ENCODE results near the gene IFITM1.

The IFITM1 gene

GRCh38 chr11:304061-304506 lies 9.8 kb upstream of the IFITM1 start:
- H2AFZ ChIP-seq (ENCODE audit: low read depth, low read length), result no peak overlapping the region
- no peak for DNase-seq
- H3K27me3 ChIP-seq (ENCODE audit: insufficient read depth, low read length, poor library complexity), result peaks cover 7% of the 10 kb centered on the region
- H4K20me1 ChIP-seq (ENCODE audit: insufficient read depth, low read length), result no peaks in the 10 kb centered on the region
- peaks cover 2% of the 10 kb centered on the region for H3K79me2 ChIP-seq (ENCODE audit: insufficient read depth, low read length)
- no peak overlapping the region for H3K4me2 ChIP-seq (ENCODE audit: insufficient read depth, low read length)
- H3K36me3 ChIP-seq (ENCODE audit: insufficient read depth, low read length), result no peaks in the 10 kb centered on the region
- ATAC-seq (ENCODE audit: insufficient read depth, low read depth), result no peak
- no peak overlapping the region for H3K9ac ChIP-seq (ENCODE audit: low read depth, low read length)
- no peak for TF ChIP-seq EZH2 (IDR thresholded peaks at IDR 0.05; ENCODE audit: borderline replicate concordance, low read depth, low read length, severe bottlenecking)
- no peak for TF ChIP-seq CTCF (IDR thresholded peaks at IDR 0.05; ENCODE audit: borderline replicate concordance, extremely low read depth, low read length, poor library complexity, severe bottlenecking)
- no peak overlapping the region for H3K4me3 ChIP-seq (ENCODE audit: low read depth in 1 of 2, low read length in 2 of 2)
- peaks cover 14% of the 10 kb centered on the region; the same call in 1 of the 2 replicates for H3K4me1 ChIP-seq (ENCODE audit: insufficient read depth, low read length)
- H3K9me3 ChIP-seq (ENCODE audit: insufficient read depth, low read length, severe bottlenecking), result no peaks in the 10 kb centered on the region
- no peak overlapping the region for H3K27ac ChIP-seq (ENCODE audit: low read length)

- no peak overlapping the region for H3K9ac ChIP-seq (ENCODE audit: low read depth, low read length)
- H3K4me3 ChIP-seq (ENCODE audit: low read depth in 1 of 2, low read length in 2 of 2), result no peak overlapping the region
- H3K36me3 ChIP-seq (ENCODE audit: insufficient read depth, low read length), result no peaks in the 10 kb centered on the region
- no peaks in the 10 kb centered on the region for H3K9me3 ChIP-seq (ENCODE audit: insufficient read depth, low read length, severe bottlenecking)
- peaks cover 3% of the 10 kb centered on the region for H3K27me3 ChIP-seq (ENCODE audit: insufficient read depth, low read length, poor library complexity)
- H3K27ac ChIP-seq (ENCODE audit: low read length), result no peak overlapping the region
- peak; percentile 72 for DNase-seq
- no peaks in the 10 kb centered on the region for H4K20me1 ChIP-seq (ENCODE audit: insufficient read depth, low read length)
- TF ChIP-seq EZH2 (IDR thresholded peaks at IDR 0.05; ENCODE audit: borderline replicate concordance, low read depth, low read length, severe bottlenecking), result no peak
- TF ChIP-seq CTCF (IDR thresholded peaks at IDR 0.05; ENCODE audit: borderline replicate concordance, extremely low read depth, low read length, poor library complexity, severe bottlenecking), result peak; percentile 83
- peaks cover 25% of the 10 kb centered on the region for H3K4me1 ChIP-seq (ENCODE audit: insufficient read depth, low read length)
- H3K79me2 ChIP-seq (ENCODE audit: insufficient read depth, low read length), result peaks cover 6% of the 10 kb centered on the region
- ATAC-seq (ENCODE audit: insufficient read depth, low read depth), result peak; percentile 44
- H2AFZ ChIP-seq (ENCODE audit: low read depth, low read length), result no peak overlapping the region
- H3K4me2 ChIP-seq (ENCODE audit: insufficient read depth, low read length), result no peak overlapping the region
These were observed 8.7 kb upstream of the IFITM1 start for GRCh38 chr11:304915-305843.

- no peak overlapping the region for H3K4me2 ChIP-seq (ENCODE audit: insufficient read depth, low read length)
- peaks cover 6% of the 10 kb centered on the region for H3K79me2 ChIP-seq (ENCODE audit: insufficient read depth, low read length)
- H3K9me3 ChIP-seq (ENCODE audit: insufficient read depth, low read length, severe bottlenecking), result no peaks in the 10 kb centered on the region
- ATAC-seq (ENCODE audit: insufficient read depth, low read depth) (no peak), DNase-seq (no peak)
- H2AFZ ChIP-seq (ENCODE audit: low read depth, low read length), result no peak overlapping the region
- peaks cover 25% of the 10 kb centered on the region for H3K4me1 ChIP-seq (ENCODE audit: insufficient read depth, low read length)
- H3K27me3 ChIP-seq (ENCODE audit: insufficient read depth, low read length, poor library complexity), result no peaks in the 10 kb centered on the region
- H4K20me1 ChIP-seq (ENCODE audit: insufficient read depth, low read length), result no peaks in the 10 kb centered on the region
- no peak overlapping the region for H3K4me3 ChIP-seq (ENCODE audit: low read depth in 1 of 2, low read length in 2 of 2)
- H3K36me3 ChIP-seq (ENCODE audit: insufficient read depth, low read length), result no peaks in the 10 kb centered on the region
- H3K9ac ChIP-seq (ENCODE audit: low read depth, low read length), result no peak overlapping the region
- TF ChIP-seq EZH2 (IDR thresholded peaks at IDR 0.05; ENCODE audit: borderline replicate concordance, low read depth, low read length, severe bottlenecking), result no peak
- no peak for TF ChIP-seq CTCF (IDR thresholded peaks at IDR 0.05; ENCODE audit: borderline replicate concordance, extremely low read depth, low read length, poor library complexity, severe bottlenecking)
- H3K27ac ChIP-seq (ENCODE audit: low read length), result no peak overlapping the region
These were observed 8.0 kb upstream of the IFITM1 start for GRCh38 chr11:305844-306211.

Measured in DND-41 (cell line).